ENCODE results near the gene ATF7IP.
"Not testable (repeated sequence)": the region's sequence is repeated elsewhere in the genome, so short reads cannot be mapped to it uniquely, and the experiment has no call there.

The ATF7IP gene

GRCh38 chr12:14351524-14351923, 14.0 kb upstream of the ATF7IP start:
- H3K4me1 ChIP-seq (ENCODE audit: control insufficient read depth, insufficient read depth, low read length); H3K27me3 ChIP-seq (ENCODE audit: control insufficient read depth, insufficient read depth, low read length); H3K36me3 ChIP-seq (ENCODE audit: insufficient read depth, low read length); H3K4me2 ChIP-seq (ENCODE audit: low read length); H3K9ac ChIP-seq (ENCODE audit: low read depth, low read length); H3K9me3 ChIP-seq (replicated peaks; ENCODE audit: low read length); H3K4me3 ChIP-seq (ENCODE audit: low read length): not testable (repeated sequence)

- not testable (repeated sequence) for H3K36me3 ChIP-seq (ENCODE audit: insufficient read depth, low read length); H3K27me3 ChIP-seq (ENCODE audit: control insufficient read depth, insufficient read depth, low read length); H3K9me3 ChIP-seq (replicated peaks; ENCODE audit: low read length); H3K9ac ChIP-seq (ENCODE audit: low read depth, low read length); H3K4me1 ChIP-seq (ENCODE audit: control insufficient read depth, insufficient read depth, low read length); H3K4me2 ChIP-seq (ENCODE audit: low read length); H3K4me3 ChIP-seq (ENCODE audit: low read length)
Observed at GRCh38 chr12:14352066-14352465, 13.4 kb upstream of the ATF7IP start.

GRCh38 chr12:14354665-14355064, 10.8 kb upstream of the ATF7IP start:
- not testable (repeated sequence) for H3K27me3 ChIP-seq (ENCODE audit: control insufficient read depth, insufficient read depth, low read length); H3K4me3 ChIP-seq (ENCODE audit: low read length); H3K4me2 ChIP-seq (ENCODE audit: low read length); H3K4me1 ChIP-seq (ENCODE audit: control insufficient read depth, insufficient read depth, low read length); H3K36me3 ChIP-seq (ENCODE audit: insufficient read depth, low read length); H3K9me3 ChIP-seq (replicated peaks; ENCODE audit: low read length); H3K9ac ChIP-seq (ENCODE audit: low read depth, low read length)

GRCh38 chr12:14356147-14356546, 9.3 kb upstream of the ATF7IP start:
- Histone ChIP-seq H3K4me2 (ENCODE audit: low read length) (no peak overlapping the region), H3K4me3 (ENCODE audit: low read length) (no peak overlapping the region)

GRCh38 chr12:14357486-14357885, 8.0 kb upstream of the ATF7IP start:
- no peak overlapping the region for H3K4me2 ChIP-seq (ENCODE audit: low read length)
- no peak overlapping the region for H3K9ac ChIP-seq (ENCODE audit: low read depth, low read length)

More at GRCh38 chr12:14356147-14356546, 9.3 kb upstream of the ATF7IP start:
- H3K9ac ChIP-seq (ENCODE audit: low read depth, low read length): no peak overlapping the region
- no peaks in the 10 kb centered on the region for H3K36me3 ChIP-seq (ENCODE audit: insufficient read depth, low read length)
- H3K4me1 ChIP-seq (ENCODE audit: control insufficient read depth, insufficient read depth, low read length): no peaks in the 10 kb centered on the region
- no peaks in the 10 kb centered on the region for H3K9me3 ChIP-seq (replicated peaks; ENCODE audit: low read length)
- H3K27me3 ChIP-seq (ENCODE audit: control insufficient read depth, insufficient read depth, low read length): no peaks in the 10 kb centered on the region

GRCh38 chr12:14362352-14362751, 3.1 kb upstream of the ATF7IP start:
- H3K27me3 ChIP-seq (ENCODE audit: control insufficient read depth, insufficient read depth, low read length): no peaks in the 10 kb centered on the region
- H3K4me1 ChIP-seq (ENCODE audit: control insufficient read depth, insufficient read depth, low read length): no peaks in the 10 kb centered on the region
- no peak overlapping the region for H3K4me3 ChIP-seq (ENCODE audit: low read length)
- H3K4me2 ChIP-seq (ENCODE audit: low read length): no peak overlapping the region
- H3K9ac ChIP-seq (ENCODE audit: low read depth, low read length): no peak overlapping the region
- H3K36me3 ChIP-seq (ENCODE audit: insufficient read depth, low read length): no peaks in the 10 kb centered on the region
- no peaks in the 10 kb centered on the region for H3K9me3 ChIP-seq (replicated peaks; ENCODE audit: low read length)

More at GRCh38 chr12:14357486-14357885, 8.0 kb upstream of the ATF7IP start:
- H3K9me3 ChIP-seq (replicated peaks; ENCODE audit: low read length): no peaks in the 10 kb centered on the region
- no peaks in the 10 kb centered on the region for H3K27me3 ChIP-seq (ENCODE audit: control insufficient read depth, insufficient read depth, low read length)
- H3K4me3 ChIP-seq (ENCODE audit: low read length): no peak overlapping the region
- H3K36me3 ChIP-seq (ENCODE audit: insufficient read depth, low read length): no peaks in the 10 kb centered on the region
- no peaks in the 10 kb centered on the region for H3K4me1 ChIP-seq (ENCODE audit: control insufficient read depth, insufficient read depth, low read length)

GRCh38 chr12:14364583-14365271, 755 bp upstream of the ATF7IP start:
- Histone ChIP-seq H3K9ac (ENCODE audit: low read depth, low read length) (peak overlapping the region; percentile 92), H3K4me2 (ENCODE audit: low read length) (peak overlapping the region; percentile 85), H3K36me3 (ENCODE audit: insufficient read depth, low read length) (no peaks in the 10 kb centered on the region), H3K27me3 (ENCODE audit: control insufficient read depth, insufficient read depth, low read length) (no peaks in the 10 kb centered on the region), H3K4me1 (ENCODE audit: control insufficient read depth, insufficient read depth, low read length) (peaks cover 9% of the 10 kb centered on the region), H3K9me3 (replicated peaks; ENCODE audit: low read length) (no peaks in the 10 kb centered on the region), H3K4me3 (ENCODE audit: low read length) (peak overlapping the region; percentile 83)

GRCh38 chr12:14366209-14367039, 942 bp downstream of the ATF7IP start:
- Histone ChIP-seq H3K4me3 (ENCODE audit: low read length) (peak overlapping the region; percentile 83), H3K36me3 (ENCODE audit: insufficient read depth, low read length) (no peaks in the 10 kb centered on the region), H3K9ac (ENCODE audit: low read depth, low read length) (peak overlapping the region; percentile 92), H3K9me3 (replicated peaks; ENCODE audit: low read length) (no peaks in the 10 kb centered on the region), H3K4me2 (ENCODE audit: low read length) (peak overlapping the region; percentile 85), H3K27me3 (ENCODE audit: control insufficient read depth, insufficient read depth, low read length) (no peaks in the 10 kb centered on the region), H3K4me1 (ENCODE audit: control insufficient read depth, insufficient read depth, low read length) (peaks cover 9% of the 10 kb centered on the region)

GRCh38 chr12:14367040-14367661, 1.7 kb downstream of the ATF7IP start:
- Histone ChIP-seq H3K4me3 (ENCODE audit: low read length) (peak overlapping the region; percentile 83), H3K27me3 (ENCODE audit: control insufficient read depth, insufficient read depth, low read length) (no peaks in the 10 kb centered on the region), H3K36me3 (ENCODE audit: insufficient read depth, low read length) (no peaks in the 10 kb centered on the region), H3K4me1 (ENCODE audit: control insufficient read depth, insufficient read depth, low read length) (peaks cover 9% of the 10 kb centered on the region), H3K9me3 (replicated peaks; ENCODE audit: low read length) (no peaks in the 10 kb centered on the region), H3K9ac (ENCODE audit: low read depth, low read length) (peak overlapping the region; percentile 92), H3K4me2 (ENCODE audit: low read length) (peak overlapping the region; percentile 85)

- peaks cover 26% of the 10 kb centered on the region for H3K4me1 ChIP-seq (ENCODE audit: control insufficient read depth, insufficient read depth, low read length)
- H3K36me3 ChIP-seq (ENCODE audit: insufficient read depth, low read length): no peaks in the 10 kb centered on the region
- no peak overlapping the region for H3K4me2 ChIP-seq (ENCODE audit: low read length)
Observed at GRCh38 chr12:14369311-14369710, 3.8 kb downstream of the ATF7IP start.

GRCh38 chr12:14373217-14373616, 7.7 kb downstream of the ATF7IP start:
- Histone ChIP-seq H3K9me3 (replicated peaks; ENCODE audit: low read length) (no peaks in the 10 kb centered on the region), H3K4me2 (ENCODE audit: low read length) (peak overlapping the region; percentile 40), H3K27me3 (ENCODE audit: control insufficient read depth, insufficient read depth, low read length) (no peaks in the 10 kb centered on the region), H3K9ac (ENCODE audit: low read depth, low read length) (peak overlapping the region; percentile 36), H3K4me1 (ENCODE audit: control insufficient read depth, insufficient read depth, low read length) (peaks cover 24% of the 10 kb centered on the region), H3K36me3 (ENCODE audit: insufficient read depth, low read length) (no peaks in the 10 kb centered on the region), H3K4me3 (ENCODE audit: low read length) (peak overlapping the region; percentile 21)

More at GRCh38 chr12:14369311-14369710, 3.8 kb downstream of the ATF7IP start:
- Histone ChIP-seq H3K27me3 (ENCODE audit: control insufficient read depth, insufficient read depth, low read length) (no peaks in the 10 kb centered on the region), H3K9me3 (replicated peaks; ENCODE audit: low read length) (no peaks in the 10 kb centered on the region), H3K9ac (ENCODE audit: low read depth, low read length) (no peak overlapping the region), H3K4me3 (ENCODE audit: low read length) (no peak overlapping the region)
